ENCODE measurements around the gene C1orf50. TPM values are rescaled to one million over a fixed set of nuclear protein-coding genes. Genes with fewer than 3 reads are reported as not detected.

Gene C1orf50
- total RNA-seq, 2 donors from 2014 or later, result 2.0 to 2.1 TPM

DNA sequence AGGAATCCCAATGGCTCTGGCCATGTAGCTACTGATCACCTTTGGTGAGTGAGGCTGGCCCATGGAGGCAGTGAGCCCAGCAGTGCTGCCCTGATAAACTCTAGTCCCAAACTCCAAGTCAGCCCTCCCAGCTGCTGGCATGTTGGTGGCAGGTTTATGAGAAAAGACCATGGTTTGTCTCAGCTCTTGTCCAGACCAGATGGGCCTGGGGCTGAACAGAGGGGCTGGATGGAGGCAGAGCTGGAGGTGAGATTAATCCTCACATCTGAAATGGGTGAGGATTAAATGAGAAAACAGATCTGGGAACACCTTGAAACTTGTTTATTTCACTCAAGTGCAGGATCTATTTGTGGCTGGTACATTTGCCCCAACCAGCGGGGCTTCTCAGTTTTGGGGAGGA is 21.0 kb downstream of the C1orf50 start:
- no peaks in the 10 kb centered on the region for H3K36me3 ChIP-seq (replicated peaks in 1 of 2; ENCODE audit: insufficient read depth in 1 of 2, low read depth in 2 of 2)
- DNase-seq, result no peak
- H3K4me1 ChIP-seq, result peaks cover 9% of the 10 kb centered on the region
- TF ChIP-seq, protein P1, sequence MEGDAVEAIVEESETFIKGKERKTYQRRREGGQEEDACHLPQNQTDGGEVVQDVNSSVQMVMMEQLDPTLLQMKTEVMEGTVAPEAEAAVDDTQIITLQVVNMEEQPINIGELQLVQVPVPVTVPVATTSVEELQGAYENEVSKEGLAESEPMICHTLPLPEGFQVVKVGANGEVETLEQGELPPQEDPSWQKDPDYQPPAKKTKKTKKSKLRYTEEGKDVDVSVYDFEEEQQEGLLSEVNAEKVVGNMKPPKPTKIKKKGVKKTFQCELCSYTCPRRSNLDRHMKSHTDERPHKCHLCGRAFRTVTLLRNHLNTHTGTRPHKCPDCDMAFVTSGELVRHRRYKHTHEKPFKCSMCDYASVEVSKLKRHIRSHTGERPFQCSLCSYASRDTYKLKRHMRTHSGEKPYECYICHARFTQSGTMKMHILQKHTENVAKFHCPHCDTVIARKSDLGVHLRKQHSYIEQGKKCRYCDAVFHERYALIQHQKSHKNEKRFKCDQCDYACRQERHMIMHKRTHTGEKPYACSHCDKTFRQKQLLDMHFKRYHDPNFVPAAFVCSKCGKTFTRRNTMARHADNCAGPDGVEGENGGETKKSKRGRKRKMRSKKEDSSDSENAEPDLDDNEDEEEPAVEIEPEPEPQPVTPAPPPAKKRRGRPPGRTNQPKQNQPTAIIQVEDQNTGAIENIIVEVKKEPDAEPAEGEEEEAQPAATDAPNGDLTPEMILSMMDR (IDR thresholded peaks at IDR 0.05), result no peak
- no peak for TF ChIP-seq POLR2A (IDR thresholded peaks at IDR 0.05)
- intact Hi-C loops (cut with DNase I), result no loop called here
- H3K4me3 ChIP-seq, result no peak overlapping the region
- no peak for ATAC-seq
- 100% methylated on average over 1 of the region's 1 CpG for WGBS, 2 donors
- H3K27me3 ChIP-seq, result no peaks in the 10 kb centered on the region
- no peaks in the 10 kb centered on the region for H3K9me3 ChIP-seq
- H3K27ac ChIP-seq, result no peak overlapping the region

DNA sequence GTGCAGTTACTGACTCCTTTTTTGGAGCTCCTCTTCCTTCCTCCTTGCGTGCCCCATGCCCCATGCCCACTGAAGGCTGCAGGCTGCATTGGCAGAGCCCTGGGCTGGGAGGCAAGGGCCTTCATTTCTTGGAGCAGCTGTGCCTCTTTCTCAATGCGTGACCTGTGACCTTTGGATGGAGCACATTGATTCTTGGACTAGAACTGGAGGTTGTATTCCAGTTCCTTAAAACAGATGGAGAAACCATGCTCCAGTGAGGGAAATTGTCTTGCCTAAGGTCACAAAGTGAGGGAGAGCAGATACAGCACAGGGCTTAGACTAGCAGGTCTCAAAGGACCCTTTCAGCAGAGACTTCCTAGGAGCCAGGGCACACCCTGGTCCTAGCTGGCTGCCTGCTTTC is 26.8 kb downstream of the C1orf50 start:
- no peak overlapping the region for H3K27ac ChIP-seq
- H3K36me3 ChIP-seq (replicated peaks in 1 of 2; ENCODE audit: insufficient read depth in 1 of 2, low read depth in 2 of 2), result no peaks in the 10 kb centered on the region
- H3K9me3 ChIP-seq, result no peaks in the 10 kb centered on the region
- no peaks in the 10 kb centered on the region for H3K27me3 ChIP-seq
- intact Hi-C loops (cut with DNase I), result no loop called here
- TF ChIP-seq, protein P1 (IDR thresholded peaks at IDR 0.05), result no peak
- TF ChIP-seq POLR2A (IDR thresholded peaks at IDR 0.05), result no peak
- ATAC-seq (no peak), DNase-seq (no peak)
- 86 to 94% methylated on average over 2 of the region's 2 CpGs for WGBS, 2 donors
- H3K4me1 ChIP-seq, result no peaks in the 10 kb centered on the region
- H3K4me3 ChIP-seq, result no peak overlapping the region

DNA sequence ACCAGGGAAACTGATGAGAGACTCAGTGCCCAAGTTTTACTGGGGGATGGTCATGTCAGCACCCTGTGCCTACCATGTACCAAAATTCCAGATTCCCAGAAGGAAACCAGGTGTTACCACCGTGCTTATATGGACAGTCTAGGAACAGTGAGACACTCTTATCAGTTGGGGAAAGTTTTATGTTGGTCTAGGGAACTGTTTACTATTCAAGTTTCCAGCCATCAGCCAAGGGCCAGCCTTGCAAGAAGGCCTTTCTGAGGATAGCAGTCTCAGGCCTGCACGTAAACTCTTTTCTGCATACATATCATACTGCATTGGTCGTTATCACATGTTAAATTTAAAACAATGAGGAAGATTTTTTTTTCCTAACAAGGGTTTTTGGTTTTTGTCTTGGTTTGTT is 30.4 kb downstream of the C1orf50 start:
- H3K4me3 ChIP-seq, result no peak overlapping the region
- DNase-seq (no peak), ATAC-seq (peak; percentile 9)

DNA sequence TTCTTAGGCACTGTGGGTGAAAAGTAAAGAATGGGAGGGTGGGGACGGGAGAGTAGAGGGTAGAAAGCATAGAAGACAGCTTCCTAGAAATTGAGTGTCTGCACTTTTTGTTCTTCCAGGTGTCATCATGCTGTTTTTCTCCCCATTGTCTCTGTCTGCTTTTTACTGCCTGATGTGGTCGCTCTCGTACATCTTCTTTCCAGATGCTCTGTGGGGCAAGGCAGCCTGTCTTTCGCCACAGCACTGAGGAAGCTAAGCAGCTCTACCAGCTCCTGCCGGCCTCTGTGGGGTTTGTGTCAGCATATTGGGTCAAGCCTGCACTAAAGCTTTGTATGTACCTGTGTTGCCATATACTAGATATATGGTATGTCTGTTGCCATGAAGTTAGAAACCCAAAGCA is 30.9 kb downstream of the C1orf50 start:
- Histone ChIP-seq H3K27me3 (no peaks in the 10 kb centered on the region), H3K4me1 (no peaks in the 10 kb centered on the region), H3K36me3 (replicated peaks in 1 of 2; ENCODE audit: insufficient read depth in 1 of 2, low read depth in 2 of 2) (no peaks in the 10 kb centered on the region), H3K4me3 (no peak overlapping the region), H3K9me3 (no peaks in the 10 kb centered on the region), H3K27ac (no peak overlapping the region)
- no peak for ATAC-seq
- intact Hi-C loops (cut with DNase I), result no loop called here
- no peak for TF ChIP-seq POLR2A (IDR thresholded peaks at IDR 0.05)
- WGBS, 2 donors, result 91 to 93% methylated on average over 5 of the region's 5 CpGs
- no peak for DNase-seq

More for the DNA sequence above, 30.4 kb downstream of the C1orf50 start:
- intact Hi-C loops (cut with DNase I), result no loop called here
- 50 to 54% methylated on average over 3 of the region's 3 CpGs for WGBS, 2 donors
- Histone ChIP-seq H3K27ac (no peak overlapping the region), H3K9me3 (no peaks in the 10 kb centered on the region), H3K27me3 (no peaks in the 10 kb centered on the region), H3K4me1 (no peaks in the 10 kb centered on the region), H3K36me3 (replicated peaks in 1 of 2; ENCODE audit: insufficient read depth in 1 of 2, low read depth in 2 of 2) (no peaks in the 10 kb centered on the region)
- TF ChIP-seq, protein P1 (IDR thresholded peaks at IDR 0.05), result no peak
- TF ChIP-seq POLR2A (IDR thresholded peaks at IDR 0.05), result no peak

DNA sequence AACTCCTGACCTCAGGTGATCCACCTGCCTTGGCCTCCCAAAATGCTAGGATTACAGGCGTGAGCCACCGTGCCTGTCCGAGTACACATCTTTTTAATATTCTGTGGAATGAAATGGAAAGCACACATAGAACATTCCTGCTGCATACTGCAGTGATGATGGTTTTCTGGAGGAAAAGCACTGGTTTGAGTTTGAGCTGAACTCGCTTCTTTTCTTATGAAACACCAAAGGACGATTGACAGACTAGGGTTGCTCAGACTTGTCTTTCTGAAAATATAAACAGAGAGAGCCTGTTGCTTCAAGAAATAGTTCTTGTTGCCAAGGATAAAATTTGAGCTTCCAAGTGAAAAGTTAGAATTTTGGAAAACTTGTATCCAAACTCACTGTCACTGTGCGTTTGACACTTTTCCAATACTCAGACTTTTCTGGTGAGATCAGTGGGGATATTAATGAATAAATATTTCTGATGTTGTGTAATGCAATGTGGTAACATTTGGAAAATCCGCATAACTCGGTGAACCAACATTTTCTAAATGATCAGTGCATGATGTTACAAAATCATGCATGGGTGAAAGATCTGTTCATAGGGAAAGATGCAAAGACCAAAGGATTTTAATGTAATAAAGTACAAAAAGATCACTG is 34.9 kb downstream of the C1orf50 start:
- Histone ChIP-seq H3K36me3 (replicated peaks in 1 of 2; ENCODE audit: insufficient read depth in 1 of 2, low read depth in 2 of 2) (no peaks in the 10 kb centered on the region), H3K4me3 (no peak overlapping the region), H3K27me3 (no peaks in the 10 kb centered on the region), H3K27ac (no peak overlapping the region), H3K4me1 (no peaks in the 10 kb centered on the region), H3K9me3 (no peaks in the 10 kb centered on the region)
- ATAC-seq, result no peak
- WGBS, 2 donors, result 80 to 87% methylated on average over 8 of the region's 8 CpGs
- intact Hi-C loops (cut with DNase I), result no loop called here
- DNase-seq, result no peak
- TF ChIP-seq POLR2A (IDR thresholded peaks at IDR 0.05), result no peak
- TF ChIP-seq, protein P1 (IDR thresholded peaks at IDR 0.05), result no peak

All from body of pancreas (tissue), 4 donors.